Lung (tissue), 16 donors: ENCODE measurements around the gene ZNF365. TPM values are rescaled to one million over a fixed set of nuclear protein-coding genes. Genes with fewer than 3 reads are reported as not detected.

ENCODE experiments used
- ATAC-seq: fragments of 200-7000 bp; cut with Tn5 transposase; one replicate; pipeline ENCODE4 v1.9.1; 2020; ENCODE audit warnings: moderate number of reproducible peaks; ENCODE audit not compliant: insufficient read depth, low FRiP score
- DNase-seq, 3 donors: peaks; one replicate each; pipeline ENCODE4 v3.0.0-alpha.2; 2013 to 2017
- H3K27ac ChIP-seq, 2 donors: one replicate each; pipeline ENCODE4 v1.5.1; 2013; ENCODE audit warnings: mild to moderate bottlenecking in 2 of 2, moderate library complexity in 2 of 2, control low read depth in 1 of 2, inconsistent platforms in 1 of 2, low read depth in 1 of 2, low read length in 1 of 2
- H3K27me3 ChIP-seq, 3 donors: one replicate each; pipeline ENCODE4 v1.5.1; 2013; ENCODE audit warnings: low read length in 2 of 3; ENCODE audit not compliant: control insufficient read depth in 3 of 3, insufficient read depth in 3 of 3
- H3K36me3 ChIP-seq, 4 donors: one replicate each; pipeline ENCODE4 v1.5.1; 2013; ENCODE audit warnings: low read length in 4 of 4, mild to moderate bottlenecking in 1 of 4, moderate library complexity in 1 of 4; ENCODE audit not compliant: control insufficient read depth in 4 of 4, insufficient read depth in 4 of 4
- H3K4me1 ChIP-seq, 5 donors: one replicate each; pipeline ENCODE4 v1.5.1; 2013; ENCODE audit warnings: low read length in 5 of 5, mild to moderate bottlenecking in 2 of 5, moderate library complexity in 1 of 5; ENCODE audit not compliant: control insufficient read depth in 5 of 5, insufficient read depth in 5 of 5
- H3K4me3 ChIP-seq: one replicate; pipeline ENCODE4 v1.5.1; 2013; ENCODE audit warnings: mild to moderate bottlenecking, control low read depth, moderate library complexity
- H3K9ac ChIP-seq, 2 donors: one replicate each; pipeline ENCODE4 v1.5.1; 2013; ENCODE audit warnings: low read length in 2 of 2, control low read depth in 1 of 2; ENCODE audit not compliant: insufficient read depth in 1 of 2
- H3K9me3 ChIP-seq, 4 donors: one replicate each; pipeline ENCODE4 v1.5.1; 2013; ENCODE audit warnings: low read length in 3 of 4, mild to moderate bottlenecking in 1 of 4, moderate library complexity in 1 of 4; ENCODE audit not compliant: control insufficient read depth in 4 of 4, insufficient read depth in 3 of 4
- WGBS, 2 donors: extraction: QIAGEN DNeasy Blood & Tissue Kit; methylation state at CpG; one replicate each; pipeline ENCODE4 v1.1.7; 2013; 5-methylcytosine and 5-hydroxymethylcytosine counted together
- long read RNA-seq, 5 donors: transcript quantifications; one replicate each; lab custom pipeline, GENCODE V29; 2026
- polyA plus RNA-seq, 2 donors: library from polyadenylated mRNA; stranded (reverse); fragments of 200-250 nt; gene quantifications; one replicate each; pipeline ENCODE4 v1.2.1, GENCODE V29; 2013
- total RNA-seq, 2 donors: library from RNA; depleted of rRNA in 1 of 2; stranded (reverse); fragments of >200 nt in 1 of 2; gene quantifications; one replicate each; pipeline ENCODE4 v1.2.1, GENCODE V29; 2014 to 2021
- TF ChIP-seq, protein P1 (sequence below): IDR thresholded peaks from 2 replicates; pipeline ENCODE4 v1.5.1; 2012; ENCODE audit warnings: mild to moderate bottlenecking; ENCODE audit errors: control extremely low read depth, extremely low read depth
- donor health status: control.
- donor health status: control.
- donor health status: Bipolar disorder and iron deficiency.
- donor health status: healthy.
- donor health status: DM: yes; HTN: yes; CAD: no.

ZNF365 gene, protein sequence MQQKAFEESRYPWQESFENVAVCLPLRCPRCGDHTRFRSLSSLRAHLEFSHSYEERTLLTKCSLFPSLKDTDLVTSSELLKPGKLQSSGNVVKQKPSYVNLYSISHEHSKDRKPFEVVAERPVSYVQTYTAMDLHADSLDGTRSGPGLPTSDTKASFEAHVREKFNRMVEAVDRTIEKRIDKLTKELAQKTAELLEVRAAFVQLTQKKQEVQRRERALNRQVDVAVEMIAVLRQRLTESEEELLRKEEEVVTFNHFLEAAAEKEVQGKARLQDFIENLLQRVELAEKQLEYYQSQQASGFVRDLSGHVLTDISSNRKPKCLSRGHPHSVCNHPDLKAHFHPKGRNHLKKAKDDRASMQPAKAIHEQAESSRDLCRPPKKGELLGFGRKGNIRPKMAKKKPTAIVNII
- 1 to 10 TPM in 1 of 2 donors, under 1 TPM in 1; 0.80 to 2.4 TPM for total RNA-seq
- polyA plus RNA-seq = 1 to 10 TPM in 1 of 2 donors, under 1 TPM in 1; 0.88 to 1.5 TPM
- long read RNA-seq, donor 1 = 0 reads
- long read RNA-seq, donor 2 = 0 reads
- long read RNA-seq, donor 3 = 0 reads
- long read RNA-seq, donor 4 = 0 reads
- long read RNA-seq, donor 5 = 0 reads

DNA sequence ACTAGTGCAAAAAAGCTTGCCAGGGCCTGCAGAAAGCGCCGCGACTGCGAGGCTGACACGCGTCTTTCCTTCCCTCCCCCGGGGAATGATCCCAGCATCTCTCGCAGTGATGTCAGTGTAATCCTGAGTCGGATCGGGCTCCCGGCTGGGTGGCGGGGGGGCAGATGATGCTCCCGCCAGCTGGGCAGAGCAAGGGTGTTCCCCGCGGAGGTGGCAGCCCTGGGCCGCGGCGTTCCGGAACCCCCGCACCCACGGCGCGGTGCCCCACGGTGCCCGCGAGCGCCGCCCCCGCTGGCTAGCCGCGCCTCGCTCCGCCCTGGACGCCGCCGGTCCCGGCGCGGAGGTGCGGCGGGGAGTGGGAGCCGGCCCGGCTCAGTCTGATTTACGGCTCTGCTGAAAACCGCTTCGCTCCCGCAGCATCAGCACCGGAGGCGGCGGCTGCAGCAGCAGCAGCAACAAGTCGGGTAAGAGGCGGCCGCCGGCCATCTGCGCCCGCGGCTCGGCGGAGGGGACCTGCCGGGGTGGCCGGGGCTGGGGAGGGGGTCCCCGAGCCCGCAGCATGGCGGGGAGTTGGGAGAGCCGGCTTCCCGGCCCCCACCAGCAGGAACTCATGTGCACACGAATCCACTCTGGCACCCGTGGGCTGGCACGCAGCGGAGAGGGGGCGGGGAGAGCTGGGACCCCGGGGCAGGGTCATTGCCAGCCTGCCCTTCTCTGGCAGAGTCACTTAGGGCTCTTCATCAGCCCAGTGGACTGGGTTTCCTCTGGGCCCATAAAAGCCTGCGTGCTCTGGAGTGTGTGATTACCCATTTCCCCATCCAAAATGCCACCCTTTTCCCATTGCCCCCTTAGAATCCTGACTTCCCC, at the start of gene ZNF365:
Gene ZNF365 (plus strand): TSS at position 375 of the 867 bp plus-strand sequence. CDS start 1,825 bp downstream, outside the sequence.
- Histone ChIP-seq H3K9me3 (peaks cover 0 to 4% (median 0%) of the 10 kb centered on the region in 4 donors), H3K4me3 (peak within 1 kb of the TSS; percentile 65), H3K36me3 (no peaks in the 10 kb centered on the region), H3K4me1 (peaks cover 0 to 6% (median 0%) of the 10 kb centered on the region in 5 donors), H3K27ac (no peak within 1 kb of the TSS), H3K27me3 (peaks cover 0 to 6% (median 4%) of the 10 kb centered on the region in 3 donors), H3K9ac (peak within 1 kb of the TSS in 1 of 2 donors; percentile 55)
- WGBS, 2 donors = 1 to 2% methylated on average over 60 to 73 of the region's 73 CpGs
- TF ChIP-seq, protein P1, sequence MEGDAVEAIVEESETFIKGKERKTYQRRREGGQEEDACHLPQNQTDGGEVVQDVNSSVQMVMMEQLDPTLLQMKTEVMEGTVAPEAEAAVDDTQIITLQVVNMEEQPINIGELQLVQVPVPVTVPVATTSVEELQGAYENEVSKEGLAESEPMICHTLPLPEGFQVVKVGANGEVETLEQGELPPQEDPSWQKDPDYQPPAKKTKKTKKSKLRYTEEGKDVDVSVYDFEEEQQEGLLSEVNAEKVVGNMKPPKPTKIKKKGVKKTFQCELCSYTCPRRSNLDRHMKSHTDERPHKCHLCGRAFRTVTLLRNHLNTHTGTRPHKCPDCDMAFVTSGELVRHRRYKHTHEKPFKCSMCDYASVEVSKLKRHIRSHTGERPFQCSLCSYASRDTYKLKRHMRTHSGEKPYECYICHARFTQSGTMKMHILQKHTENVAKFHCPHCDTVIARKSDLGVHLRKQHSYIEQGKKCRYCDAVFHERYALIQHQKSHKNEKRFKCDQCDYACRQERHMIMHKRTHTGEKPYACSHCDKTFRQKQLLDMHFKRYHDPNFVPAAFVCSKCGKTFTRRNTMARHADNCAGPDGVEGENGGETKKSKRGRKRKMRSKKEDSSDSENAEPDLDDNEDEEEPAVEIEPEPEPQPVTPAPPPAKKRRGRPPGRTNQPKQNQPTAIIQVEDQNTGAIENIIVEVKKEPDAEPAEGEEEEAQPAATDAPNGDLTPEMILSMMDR = no peak
- ATAC-seq = peak; percentile 76
- DNase-seq = peak; percentile 44 to 56 (median 56)

DNA sequence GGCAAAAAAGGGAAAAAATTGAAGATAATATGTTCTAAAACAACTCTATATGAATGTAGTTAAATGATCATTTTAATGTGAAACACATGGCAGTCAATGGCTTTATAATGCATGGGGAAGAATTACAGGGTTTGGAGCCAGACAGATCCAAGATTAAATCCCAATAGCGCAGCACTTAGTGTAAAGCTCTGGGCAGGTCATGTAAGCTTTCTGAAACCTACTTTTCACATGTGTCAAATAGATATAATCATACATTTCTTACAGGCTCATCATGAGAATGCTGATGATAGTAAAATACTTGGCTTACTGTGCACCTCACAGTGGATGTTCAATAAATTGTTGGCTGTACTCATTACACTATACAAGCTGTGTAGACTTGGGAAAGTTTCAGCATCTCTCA, 48.0 kb upstream of the ZNF365 start:
- TF ChIP-seq, protein P1 = no peak
- WGBS, 2 donors = 86 to 88% methylated on average over 1 of the region's 1 CpG
- Histone ChIP-seq H3K27ac (no peak overlapping the region), H3K36me3 (no peaks in the 10 kb centered on the region), H3K27me3 (no peaks in the 10 kb centered on the region), H3K4me1 (no peaks in the 10 kb centered on the region), H3K9ac (no peak overlapping the region), H3K9me3 (no peaks in the 10 kb centered on the region), H3K4me3 (no peak overlapping the region)
- peak in 2 of 3 donors; percentile 44 to 58 for DNase-seq
- no peak for ATAC-seq

DNA sequence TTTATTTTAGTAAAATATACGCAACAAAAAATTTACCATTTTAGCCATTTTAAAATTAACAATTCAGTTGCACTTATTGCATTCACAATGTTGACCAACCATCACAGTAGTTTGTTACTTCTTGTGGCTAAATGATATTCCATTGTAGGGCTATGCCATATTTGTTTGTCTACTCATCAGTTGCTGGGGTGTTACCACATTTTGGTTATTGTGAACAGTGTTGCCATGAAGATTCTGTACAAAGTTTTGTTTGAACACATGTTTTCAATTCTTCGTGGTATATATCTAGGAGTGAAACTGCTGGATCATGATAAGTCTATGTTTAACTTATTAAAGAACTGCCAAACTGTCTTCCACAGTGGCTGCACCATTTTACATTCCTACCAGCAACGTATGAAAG, 46.3 kb upstream of the ZNF365 start:
- WGBS, 2 donors = 69 to 83% methylated on average over 3 of the region's 3 CpGs
- Histone ChIP-seq H3K9ac (no peak overlapping the region), H3K4me3 (no peak overlapping the region), H3K27me3 (no peaks in the 10 kb centered on the region), H3K27ac (no peak overlapping the region), H3K4me1 (no peaks in the 10 kb centered on the region), H3K9me3 (peaks cover 0 to 3% (median 0%) of the 10 kb centered on the region in 4 donors), H3K36me3 (no peaks in the 10 kb centered on the region)
- DNase-seq (no peak), ATAC-seq (no peak)
- TF ChIP-seq, protein P1 = no peak
